Lower leg skin (tissue), 4 donors: Measurements from ENCODE around the gene FBH1. TPM values are rescaled to one million over a fixed set of nuclear protein-coding genes. Genes with fewer than 3 reads are reported as not detected.

Experiments used
- DNase-seq, 2 donors: peaks; one replicate each; pipeline ENCODE4 v3.0.0-alpha.2; 2019; ENCODE audit warnings: low spot score in 2 of 2
- H3K4me3 ChIP-seq: fragments of 200-600 bp; sonication (generic); 2 replicates; pipeline ENCODE4 v1.5.1; 2017; ENCODE audit warnings: mild to moderate bottlenecking, low read depth; ENCODE audit not compliant: poor library complexity, severe bottlenecking
- POLR2A ChIP-seq, 2 donors: fragments of 450-650 bp; IDR thresholded peaks; one replicate each; pipeline ENCODE4 v1.6.1; 2016 to 2017; ENCODE audit warnings: antibody characterized with exemption in 2 of 2, mild to moderate bottlenecking in 1 of 2, moderate library complexity in 1 of 2
- WGBS, 2 donors: methylation state at CpG; one replicate each; pipeline ENCODE4 v1.1.5; 2018; 5-methylcytosine and 5-hydroxymethylcytosine counted together
- intact Hi-C: fragments of 100-400 bp; cut with DNase I; formaldehyde crosslinking; loops from one replicate; pipeline ENCODE4 v1.15.0; 2023; ENCODE audit warnings: low total_unique reads
- total RNA-seq, 4 donors: library from RNA; depleted of rRNA; stranded (reverse); fragments of >200 nt; gene quantifications; one replicate each; pipeline ENCODE4 v1.1.0, GENCODE V29; 2016
- TF ChIP-seq, protein P1 (sequence below), 3 donors: fragments of 450-650 bp; IDR thresholded peaks; one replicate each; pipeline ENCODE4 v1.5.1; 2016; ENCODE audit warnings: antibody characterized with exemption in 3 of 3, mild to moderate bottlenecking in 3 of 3, moderate library complexity in 2 of 3

FBH1 gene
- total RNA-seq, 4 donors from 2014 or later, result 76.0 to 100 (median 92.2) TPM

DNA sequence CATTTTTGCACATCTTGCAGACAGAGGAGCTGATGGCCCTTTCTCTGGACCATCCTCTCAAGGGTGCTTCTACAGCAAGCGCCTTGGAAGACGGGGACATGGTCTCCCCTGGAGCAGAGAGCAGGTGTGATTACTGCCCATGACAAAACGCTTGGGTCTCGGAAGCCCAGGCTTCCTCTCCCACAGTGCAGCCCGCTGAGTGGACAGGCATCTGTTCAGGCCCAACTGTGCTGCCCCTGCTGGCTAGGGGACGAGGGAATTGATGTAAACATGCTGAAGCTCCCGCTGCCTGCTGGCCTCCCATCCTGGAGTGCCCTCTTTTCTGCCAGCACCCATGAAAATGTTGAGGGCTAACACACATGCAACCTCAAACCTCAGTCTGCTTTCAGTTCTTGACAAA, 73.0 kb downstream of the FBH1 start:
- no peak for DNase-seq
- no peak for TF ChIP-seq POLR2A (IDR thresholded peaks at IDR 0.05)
- TF ChIP-seq, protein P1, sequence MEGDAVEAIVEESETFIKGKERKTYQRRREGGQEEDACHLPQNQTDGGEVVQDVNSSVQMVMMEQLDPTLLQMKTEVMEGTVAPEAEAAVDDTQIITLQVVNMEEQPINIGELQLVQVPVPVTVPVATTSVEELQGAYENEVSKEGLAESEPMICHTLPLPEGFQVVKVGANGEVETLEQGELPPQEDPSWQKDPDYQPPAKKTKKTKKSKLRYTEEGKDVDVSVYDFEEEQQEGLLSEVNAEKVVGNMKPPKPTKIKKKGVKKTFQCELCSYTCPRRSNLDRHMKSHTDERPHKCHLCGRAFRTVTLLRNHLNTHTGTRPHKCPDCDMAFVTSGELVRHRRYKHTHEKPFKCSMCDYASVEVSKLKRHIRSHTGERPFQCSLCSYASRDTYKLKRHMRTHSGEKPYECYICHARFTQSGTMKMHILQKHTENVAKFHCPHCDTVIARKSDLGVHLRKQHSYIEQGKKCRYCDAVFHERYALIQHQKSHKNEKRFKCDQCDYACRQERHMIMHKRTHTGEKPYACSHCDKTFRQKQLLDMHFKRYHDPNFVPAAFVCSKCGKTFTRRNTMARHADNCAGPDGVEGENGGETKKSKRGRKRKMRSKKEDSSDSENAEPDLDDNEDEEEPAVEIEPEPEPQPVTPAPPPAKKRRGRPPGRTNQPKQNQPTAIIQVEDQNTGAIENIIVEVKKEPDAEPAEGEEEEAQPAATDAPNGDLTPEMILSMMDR (IDR thresholded peaks at IDR 0.05), result no peak
- intact Hi-C loops, result no loop called here
- H3K4me3 ChIP-seq, result no peak overlapping the region
- 86 to 94% methylated on average over 6 to 7 of the region's 7 CpGs for WGBS, 2 donors

DNA sequence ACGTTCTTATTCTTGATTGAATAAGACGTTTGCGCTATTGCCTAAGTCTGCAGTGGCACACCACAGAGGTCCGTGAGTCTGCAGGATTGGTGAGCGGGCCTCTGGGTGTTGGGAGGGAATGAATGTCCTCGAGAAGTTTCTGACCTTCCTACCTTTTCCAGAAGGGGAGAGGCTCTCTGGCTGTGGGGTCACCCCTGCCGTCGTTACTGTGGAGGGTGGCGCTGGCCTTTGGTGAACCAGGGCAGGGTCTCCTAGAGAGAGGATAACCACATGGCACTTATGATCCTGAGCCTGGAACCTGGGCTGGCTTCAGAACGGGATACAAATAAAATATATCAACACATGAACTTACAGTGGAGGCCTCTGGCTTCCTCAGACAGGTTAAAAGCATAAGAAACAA, 73.5 kb downstream of the FBH1 start:
- 85 to 91% methylated on average over 10 of the region's 10 CpGs for WGBS, 2 donors
- H3K4me3 ChIP-seq, result no peak overlapping the region
- DNase-seq, result peak in 1 of 2 donors; percentile 42
- intact Hi-C loops, result no loop called here
- TF ChIP-seq POLR2A (IDR thresholded peaks at IDR 0.05), result no peak
- TF ChIP-seq, protein P1 (IDR thresholded peaks at IDR 0.05), result no peak

DNA sequence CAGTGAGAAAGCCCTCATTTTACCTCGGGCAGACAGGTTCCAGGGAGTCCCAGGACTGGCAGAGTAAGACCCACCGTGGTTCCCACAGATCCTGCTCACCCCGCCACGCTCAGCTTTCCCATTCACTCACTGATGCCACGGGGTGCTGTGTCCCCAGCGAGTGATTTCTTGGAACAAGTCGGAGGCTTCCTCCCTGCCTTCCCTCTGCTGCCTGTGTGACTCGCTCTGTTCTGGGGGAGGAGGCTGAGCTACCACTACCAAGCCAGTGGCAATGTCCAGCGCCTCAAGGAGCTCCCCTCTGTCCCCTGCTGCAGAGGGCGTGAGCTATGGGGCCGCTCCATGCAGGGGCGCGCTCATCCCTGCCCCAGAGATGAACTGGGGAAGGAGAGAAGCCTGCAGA, 74.7 kb downstream of the FBH1 start:
- intact Hi-C loops, result no loop called here

DNA sequence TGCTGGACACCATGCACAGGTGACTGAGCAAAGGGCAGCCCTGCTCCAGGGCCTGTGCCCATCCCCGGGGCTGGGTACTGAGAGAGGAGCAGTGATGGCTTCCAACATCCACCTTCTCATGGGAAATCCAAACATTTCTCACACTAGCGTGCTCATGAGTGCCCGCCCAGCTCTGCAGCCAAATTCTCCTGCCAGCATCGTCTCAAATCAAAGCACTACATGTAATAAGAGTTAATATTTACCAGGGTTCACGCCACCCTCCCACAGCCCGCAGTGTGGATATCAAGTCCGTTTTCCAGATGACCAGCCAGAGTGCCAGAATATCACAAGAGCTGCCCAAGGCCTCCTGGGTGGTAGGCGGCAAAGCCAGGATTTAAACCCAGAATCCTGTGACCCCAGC, 75.2 kb downstream of the FBH1 start:
- WGBS, 2 donors, result 90% methylated on average over 8 of the region's 8 CpGs
- H3K4me3 ChIP-seq, result no peak overlapping the region
- peak in 1 of 2 donors; percentile 64 for DNase-seq
- intact Hi-C loops, result no loop called here
- no peak for TF ChIP-seq POLR2A (IDR thresholded peaks at IDR 0.05)
- TF ChIP-seq, protein P1 (IDR thresholded peaks at IDR 0.05), result no peak

More for the DNA sequence above, 74.7 kb downstream of the FBH1 start:
- H3K4me3 ChIP-seq, result no peak overlapping the region
- TF ChIP-seq POLR2A (IDR thresholded peaks at IDR 0.05), result no peak
- TF ChIP-seq, protein P1 (IDR thresholded peaks at IDR 0.05), result no peak
- 85 to 97% methylated on average over 11 to 13 of the region's 13 CpGs for WGBS, 2 donors
- peak in 1 of 2 donors; percentile 65 for DNase-seq

DNA sequence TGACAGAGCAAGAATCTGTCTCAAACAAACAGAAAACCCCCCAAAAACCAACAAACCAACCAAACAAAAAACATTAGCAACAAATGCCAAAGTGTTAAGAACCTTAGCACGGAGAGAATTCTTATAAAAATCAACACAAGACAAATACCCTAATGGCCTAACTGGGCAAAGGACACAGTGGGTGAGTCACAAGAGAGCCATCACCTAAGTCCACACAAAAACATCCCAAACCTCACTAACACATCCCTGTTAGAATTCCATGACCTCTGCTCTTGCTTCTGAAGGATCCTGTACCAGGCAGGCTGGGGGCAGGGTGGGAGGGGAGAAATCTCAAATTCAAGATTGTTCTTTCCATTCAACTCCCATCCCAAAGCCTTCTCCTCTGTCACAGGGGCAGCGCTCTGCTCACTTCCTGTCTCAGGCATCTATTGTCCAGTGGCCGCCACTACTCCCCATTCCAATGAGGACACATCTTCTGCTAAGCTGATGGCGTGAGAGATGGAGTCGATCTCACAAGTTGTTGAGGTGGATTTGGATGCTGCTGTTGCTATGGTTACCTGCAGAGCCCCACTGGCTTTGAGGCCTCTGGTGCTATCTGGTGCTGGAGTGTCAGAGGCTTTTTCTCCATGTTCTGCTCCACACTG, 78.1 kb downstream of the FBH1 start:
- no peak for TF ChIP-seq POLR2A (IDR thresholded peaks at IDR 0.05)
- TF ChIP-seq, protein P1 (IDR thresholded peaks at IDR 0.05), result no peak
- WGBS, 2 donors, result 85 to 99% methylated on average over 5 of the region's 5 CpGs
- no peak overlapping the region for H3K4me3 ChIP-seq
- DNase-seq, result peak in 1 of 2 donors; percentile 63
- intact Hi-C loops, result no loop called here
